Uterus (tissue), 4 donors: ENCODE data around the gene DNA2. TPM values are rescaled to one million over a fixed set of nuclear protein-coding genes. Genes with fewer than 3 reads are reported as not detected.

ENCODE experiments used
- DNase-seq, 2 donors: peaks; one replicate each; pipeline ENCODE4 v3.0.0-alpha.2; 2019 to 2020
- H3K27ac ChIP-seq, 2 donors: fragments of 200-600 bp; sonication (generic); 1 replicate in 1 of 2; 2 replicates in 1 of 2; pipeline ENCODE4 v1.5.1; 2016 to 2018
- H3K27me3 ChIP-seq, 2 donors: fragments of 200-600 bp; sonication (generic); one replicate each; pipeline ENCODE4 v1.5.1; 2018 to 2019; ENCODE audit warnings: control low read depth in 1 of 2
- H3K36me3 ChIP-seq, 2 donors: fragments of 200-600 bp; sonication (generic); one replicate each; pipeline ENCODE4 v1.5.1; 2019; ENCODE audit warnings: control low read depth in 1 of 2
- H3K4me1 ChIP-seq, 2 donors: fragments of 200-600 bp; sonication (generic); one replicate each; pipeline ENCODE4 v1.5.1; 2018 to 2019; ENCODE audit warnings: control low read depth in 1 of 2
- H3K4me3 ChIP-seq, 2 donors: fragments of 200-600 bp; sonication (generic); 1 replicate in 1 of 2; 2 replicates in 1 of 2; pipeline ENCODE4 v1.5.1; 2018 to 2019; ENCODE audit warnings: mild to moderate bottlenecking in 1 of 2
- H3K9me3 ChIP-seq, 2 donors: fragments of 200-600 bp; sonication (generic); one replicate each; pipeline ENCODE4 v1.5.1; 2019; ENCODE audit warnings: control low read depth in 1 of 2
- CTCF ChIP-seq, 4 experiments: fragments of 200-600 bp in 2 of 4; fragments of 450-650 bp in 2 of 4; sonication (generic) in 2 of 4; IDR thresholded peaks; one replicate each; pipeline ENCODE4 v1.5.1; 2016 to 2019; ENCODE audit warnings: antibody characterized with exemption in 4 of 4, mild to moderate bottlenecking in 2 of 4, moderate library complexity in 1 of 4
- POLR2A ChIP-seq, 2 donors: fragments of 450-650 bp; IDR thresholded peaks; one replicate each; pipeline ENCODE4 v1.6.1; 2016; ENCODE audit warnings: antibody characterized with exemption in 2 of 2, mild to moderate bottlenecking in 1 of 2, moderate library complexity in 1 of 2
- intact Hi-C: fragments of 100-400 bp; cut with DNase I; formaldehyde crosslinking; loops from one replicate; pipeline ENCODE4 v1.15.1; 2023; ENCODE audit warnings: low total_unique reads
- total RNA-seq, 4 donors: library from RNA; depleted of rRNA in 3 of 4; stranded (reverse); fragments of >200 nt in 3 of 4; gene quantifications; one replicate each; pipeline versions ENCODE4 v1.1.0 to v1.2.4, GENCODE V29; 2014 to 2023
- donor health status: DM: yes; HTN: yes; CAD: no.

DNA2 gene
- total RNA-seq, 4 donors from 2014 or later, result under 0.01 to 20.7 (median 3.7) TPM

GRCh38 chr10:68428396-68429104 is 43.2 kb downstream of the DNA2 start:
- TF ChIP-seq CTCF (IDR thresholded peaks at IDR 0.05) (no peak), POLR2A (IDR thresholded peaks at IDR 0.05) (no peak)
- H3K27me3 ChIP-seq, result no peaks in the 10 kb centered on the region

GRCh38 chr10:68424454-68425014 is 47.2 kb downstream of the DNA2 start:
- H3K9me3 ChIP-seq, result no peaks in the 10 kb centered on the region
- no peaks in the 10 kb centered on the region for H3K4me1 ChIP-seq
- H3K27ac ChIP-seq, result no peak overlapping the region
- no peaks in the 10 kb centered on the region for H3K36me3 ChIP-seq
- H3K27me3 ChIP-seq, result no peaks in the 10 kb centered on the region
- no peak overlapping the region for H3K4me3 ChIP-seq
- no peak for TF ChIP-seq CTCF (IDR thresholded peaks at IDR 0.05)
- TF ChIP-seq POLR2A (IDR thresholded peaks at IDR 0.05), result no peak
- intact Hi-C loops, result no loop called here
- DNase-seq, result no peak

More at GRCh38 chr10:68428396-68429104, 43.2 kb downstream of the DNA2 start:
- no peak for DNase-seq
- no peaks in the 10 kb centered on the region for H3K4me1 ChIP-seq
- intact Hi-C loops, result no loop called here
- no peaks in the 10 kb centered on the region for H3K9me3 ChIP-seq
- H3K4me3 ChIP-seq, result no peak overlapping the region
- H3K27ac ChIP-seq, result no peak overlapping the region
- H3K36me3 ChIP-seq, result no peaks in the 10 kb centered on the region

- Histone ChIP-seq H3K36me3 (no peaks in the 10 kb centered on the region), H3K27me3 (no peaks in the 10 kb centered on the region), H3K9me3 (no peaks in the 10 kb centered on the region), H3K4me1 (no peaks in the 10 kb centered on the region), H3K4me3 (no peak overlapping the region), H3K27ac (no peak overlapping the region)
- TF ChIP-seq POLR2A (IDR thresholded peaks at IDR 0.05) (no peak), CTCF (IDR thresholded peaks at IDR 0.05) (no peak)
- DNase-seq, result no peak
- intact Hi-C loops, result no loop called here
Observed at GRCh38 chr10:68423522-68423921, 48.3 kb downstream of the DNA2 start.

- Histone ChIP-seq H3K36me3 (no peaks in the 10 kb centered on the region), H3K9me3 (no peaks in the 10 kb centered on the region), H3K4me1 (no peaks in the 10 kb centered on the region), H3K27ac (no peak overlapping the region), H3K4me3 (no peak overlapping the region), H3K27me3 (no peaks in the 10 kb centered on the region)
- no peak for TF ChIP-seq CTCF (IDR thresholded peaks at IDR 0.05)
- TF ChIP-seq POLR2A (IDR thresholded peaks at IDR 0.05), result no peak
- DNase-seq, result no peak
- intact Hi-C loops, result no loop called here
Observed at GRCh38 chr10:68419376-68419775, 52.4 kb downstream of the DNA2 start.

GRCh38 chr10:68408898-68409518 is 62.8 kb downstream of the DNA2 start:
- TF ChIP-seq POLR2A (IDR thresholded peaks at IDR 0.05) (no peak), CTCF (IDR thresholded peaks at IDR 0.05) (no peak)
- no peak overlapping the region for H3K27ac ChIP-seq
- no peaks in the 10 kb centered on the region for H3K4me1 ChIP-seq
- H3K9me3 ChIP-seq, result no peaks in the 10 kb centered on the region
- intact Hi-C loops, result no loop called here
- no peak overlapping the region for H3K4me3 ChIP-seq
- no peaks in the 10 kb centered on the region for H3K27me3 ChIP-seq
- no peak for DNase-seq
- H3K36me3 ChIP-seq, result no peaks in the 10 kb centered on the region
